ENCODE data around the gene POU6F2.

DNA sequence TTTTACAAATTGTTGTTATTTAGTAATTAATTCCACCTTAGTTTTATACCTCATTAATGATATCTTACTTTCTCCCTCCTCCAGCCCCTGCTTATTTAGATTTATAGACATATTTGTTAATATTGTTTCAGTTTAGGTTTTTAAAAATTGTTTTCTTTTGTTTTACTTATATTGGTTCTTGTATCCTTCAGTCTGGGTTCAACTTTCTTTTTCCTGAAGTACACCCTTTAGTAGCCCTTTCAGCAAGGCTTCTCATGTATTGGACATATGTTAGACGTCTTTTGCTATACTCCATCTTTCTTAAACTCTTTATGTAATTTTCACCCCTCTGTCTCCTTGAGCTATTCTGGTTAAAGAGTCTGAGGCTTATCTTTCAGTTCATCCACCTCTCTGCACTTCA is 12.8 kb upstream of the POU6F2 start:
- TF ChIP-seq, protein P1, sequence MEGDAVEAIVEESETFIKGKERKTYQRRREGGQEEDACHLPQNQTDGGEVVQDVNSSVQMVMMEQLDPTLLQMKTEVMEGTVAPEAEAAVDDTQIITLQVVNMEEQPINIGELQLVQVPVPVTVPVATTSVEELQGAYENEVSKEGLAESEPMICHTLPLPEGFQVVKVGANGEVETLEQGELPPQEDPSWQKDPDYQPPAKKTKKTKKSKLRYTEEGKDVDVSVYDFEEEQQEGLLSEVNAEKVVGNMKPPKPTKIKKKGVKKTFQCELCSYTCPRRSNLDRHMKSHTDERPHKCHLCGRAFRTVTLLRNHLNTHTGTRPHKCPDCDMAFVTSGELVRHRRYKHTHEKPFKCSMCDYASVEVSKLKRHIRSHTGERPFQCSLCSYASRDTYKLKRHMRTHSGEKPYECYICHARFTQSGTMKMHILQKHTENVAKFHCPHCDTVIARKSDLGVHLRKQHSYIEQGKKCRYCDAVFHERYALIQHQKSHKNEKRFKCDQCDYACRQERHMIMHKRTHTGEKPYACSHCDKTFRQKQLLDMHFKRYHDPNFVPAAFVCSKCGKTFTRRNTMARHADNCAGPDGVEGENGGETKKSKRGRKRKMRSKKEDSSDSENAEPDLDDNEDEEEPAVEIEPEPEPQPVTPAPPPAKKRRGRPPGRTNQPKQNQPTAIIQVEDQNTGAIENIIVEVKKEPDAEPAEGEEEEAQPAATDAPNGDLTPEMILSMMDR (IDR thresholded peaks at IDR 0.05 in 2 of 3, conservative IDR thresholded peaks at IDR 0.05 in 1 of 3; ENCODE audit: borderline replicate concordance in 1 of 3, insufficient read depth in 1 of 3, low read depth in 2 of 3, low read length in 2 of 3), result no peak
- TF ChIP-seq POLR2AphosphoS5 (IDR thresholded peaks at IDR 0.05; ENCODE audit: low read depth, low read length) (no peak), EZH2 (IDR thresholded peaks at IDR 0.05) (no peak), JUND (IDR thresholded peaks at IDR 0.05) (no peak), RAD21 (IDR thresholded peaks at IDR 0.05; ENCODE audit: low read depth) (no peak), POLR2A (IDR thresholded peaks at IDR 0.05; ENCODE audit: borderline replicate concordance, extremely low read depth, insufficient read depth, insufficient read length) (no peak), EZH2phosphoT487 (IDR thresholded peaks at IDR 0.05; ENCODE audit: borderline replicate concordance) (no peak)
